Breast epithelium (tissue), 3 donors: ENCODE results near the gene TANGO6.

Source experiments
- POLR2A ChIP-seq: fragments of 450-650 bp; IDR thresholded peaks from one replicate; pipeline ENCODE4 v1.6.1; 2016; ENCODE audit warnings: antibody characterized with exemption, mild to moderate bottlenecking, moderate library complexity
- TF ChIP-seq, protein P1 (sequence below), 3 donors: fragments of 450-650 bp; IDR thresholded peaks; one replicate each; pipeline ENCODE4 v1.5.1; 2016 to 2017; ENCODE audit warnings: antibody characterized with exemption in 3 of 3, mild to moderate bottlenecking in 3 of 3, moderate library complexity in 3 of 3

DNA sequence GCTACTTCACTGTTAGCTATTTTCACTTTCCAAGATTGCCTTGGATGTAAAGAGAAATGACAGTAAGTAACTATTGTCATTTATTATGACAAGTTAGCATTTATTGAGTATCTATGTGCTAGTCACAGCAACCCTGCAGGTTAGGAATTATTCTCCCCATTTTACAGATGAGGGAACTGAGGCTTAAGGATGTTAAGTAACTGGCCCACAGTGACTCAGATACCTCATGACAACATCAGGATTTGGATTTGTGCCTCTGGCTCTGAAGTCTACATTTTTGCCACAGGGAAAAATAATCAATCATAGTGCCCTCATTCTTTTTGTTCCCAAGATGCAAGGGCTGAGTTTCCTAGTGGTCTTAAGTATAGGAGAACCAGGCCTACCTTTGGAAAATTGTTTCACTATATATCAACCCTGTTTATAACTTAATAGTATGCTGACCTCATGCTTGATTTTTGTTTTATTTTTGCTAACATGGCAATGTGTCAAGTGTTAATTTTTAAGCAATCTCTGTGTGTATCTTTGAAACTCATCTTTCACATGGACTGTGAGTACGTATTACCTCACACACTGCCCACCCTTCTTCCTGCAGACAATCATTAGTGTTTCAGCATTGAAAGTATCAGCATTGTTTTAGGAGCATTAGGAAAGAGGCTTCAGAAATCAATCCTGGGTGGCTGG, 105.0 kb downstream of the TANGO6 start:
- TF ChIP-seq, protein P1, sequence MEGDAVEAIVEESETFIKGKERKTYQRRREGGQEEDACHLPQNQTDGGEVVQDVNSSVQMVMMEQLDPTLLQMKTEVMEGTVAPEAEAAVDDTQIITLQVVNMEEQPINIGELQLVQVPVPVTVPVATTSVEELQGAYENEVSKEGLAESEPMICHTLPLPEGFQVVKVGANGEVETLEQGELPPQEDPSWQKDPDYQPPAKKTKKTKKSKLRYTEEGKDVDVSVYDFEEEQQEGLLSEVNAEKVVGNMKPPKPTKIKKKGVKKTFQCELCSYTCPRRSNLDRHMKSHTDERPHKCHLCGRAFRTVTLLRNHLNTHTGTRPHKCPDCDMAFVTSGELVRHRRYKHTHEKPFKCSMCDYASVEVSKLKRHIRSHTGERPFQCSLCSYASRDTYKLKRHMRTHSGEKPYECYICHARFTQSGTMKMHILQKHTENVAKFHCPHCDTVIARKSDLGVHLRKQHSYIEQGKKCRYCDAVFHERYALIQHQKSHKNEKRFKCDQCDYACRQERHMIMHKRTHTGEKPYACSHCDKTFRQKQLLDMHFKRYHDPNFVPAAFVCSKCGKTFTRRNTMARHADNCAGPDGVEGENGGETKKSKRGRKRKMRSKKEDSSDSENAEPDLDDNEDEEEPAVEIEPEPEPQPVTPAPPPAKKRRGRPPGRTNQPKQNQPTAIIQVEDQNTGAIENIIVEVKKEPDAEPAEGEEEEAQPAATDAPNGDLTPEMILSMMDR (IDR thresholded peaks at IDR 0.05), result no peak
- TF ChIP-seq POLR2A, result no peak
